ENCODE results near the gene PDZD2.

DNA sequence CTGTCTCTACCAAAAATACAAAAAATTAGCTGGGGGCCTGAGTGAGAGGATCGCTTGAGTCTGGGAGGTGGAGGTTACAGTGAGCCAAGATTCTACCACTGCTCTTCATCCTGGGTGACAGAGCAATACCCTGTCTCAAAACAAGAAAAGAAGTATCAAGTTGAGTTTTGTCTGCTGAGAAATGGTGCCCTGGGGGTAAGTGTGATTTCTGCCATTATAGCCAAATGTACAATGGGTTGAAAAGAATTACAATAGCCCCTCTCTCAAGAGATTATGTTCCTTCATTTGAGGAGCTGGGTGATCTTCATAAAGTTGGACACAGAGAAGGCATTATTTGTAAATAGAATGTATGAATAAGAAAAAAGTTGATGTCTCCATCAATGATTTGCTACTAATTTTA is 345.8 kb downstream of the PDZD2 start:
- TF ChIP-seq, protein P1, sequence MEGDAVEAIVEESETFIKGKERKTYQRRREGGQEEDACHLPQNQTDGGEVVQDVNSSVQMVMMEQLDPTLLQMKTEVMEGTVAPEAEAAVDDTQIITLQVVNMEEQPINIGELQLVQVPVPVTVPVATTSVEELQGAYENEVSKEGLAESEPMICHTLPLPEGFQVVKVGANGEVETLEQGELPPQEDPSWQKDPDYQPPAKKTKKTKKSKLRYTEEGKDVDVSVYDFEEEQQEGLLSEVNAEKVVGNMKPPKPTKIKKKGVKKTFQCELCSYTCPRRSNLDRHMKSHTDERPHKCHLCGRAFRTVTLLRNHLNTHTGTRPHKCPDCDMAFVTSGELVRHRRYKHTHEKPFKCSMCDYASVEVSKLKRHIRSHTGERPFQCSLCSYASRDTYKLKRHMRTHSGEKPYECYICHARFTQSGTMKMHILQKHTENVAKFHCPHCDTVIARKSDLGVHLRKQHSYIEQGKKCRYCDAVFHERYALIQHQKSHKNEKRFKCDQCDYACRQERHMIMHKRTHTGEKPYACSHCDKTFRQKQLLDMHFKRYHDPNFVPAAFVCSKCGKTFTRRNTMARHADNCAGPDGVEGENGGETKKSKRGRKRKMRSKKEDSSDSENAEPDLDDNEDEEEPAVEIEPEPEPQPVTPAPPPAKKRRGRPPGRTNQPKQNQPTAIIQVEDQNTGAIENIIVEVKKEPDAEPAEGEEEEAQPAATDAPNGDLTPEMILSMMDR (IDR thresholded peaks at IDR 0.05; ENCODE audit: low read depth, low read length, poor library complexity, severe bottlenecking) = no peak
- TF ChIP-seq EZH2phosphoT487 (IDR thresholded peaks at IDR 0.05; ENCODE audit: borderline replicate concordance, low read length) = no peak

Data from DOHH2 (cell line).